CD1c-positive myeloid dendritic cell (primary cell): ENCODE data around the gene HDHD5.

ENCODE experiments used
- DNase-seq: peaks from one replicate; pipeline ENCODE4 v3.0.0-alpha.2; 2016; ENCODE audit errors: extremely low spot score

Gene HDHD5

GRCh38 chr22:17105143-17106129 lies 53.6 kb downstream of the HDHD5 start:
- DNase-seq, result no peak

GRCh38 chr22:17104336-17104935 lies 54.6 kb downstream of the HDHD5 start:
- no peak for DNase-seq

GRCh38 chr22:17103351-17103750 lies 55.7 kb downstream of the HDHD5 start:
- no peak for DNase-seq

- peak; percentile 82 for DNase-seq
Observed at GRCh38 chr22:17102297-17102667, 56.8 kb downstream of the HDHD5 start.

GRCh38 chr22:17101475-17102296 lies 57.4 kb downstream of the HDHD5 start:
- DNase-seq, result peak; percentile 88

- peak; percentile 47 for DNase-seq
Observed at GRCh38 chr22:17100621-17101020, 58.5 kb downstream of the HDHD5 start.

- DNase-seq, result peak; percentile 83
Observed at GRCh38 chr22:17098379-17098819, 60.7 kb downstream of the HDHD5 start.

- DNase-seq, result no peak
Observed at GRCh38 chr22:17097701-17098100, 61.4 kb downstream of the HDHD5 start.

GRCh38 chr22:17097062-17097461 lies 62.0 kb downstream of the HDHD5 start:
- DNase-seq, result no peak

- DNase-seq, result no peak
Observed at GRCh38 chr22:17096071-17096470, 63.0 kb downstream of the HDHD5 start.

- DNase-seq, result no peak
Observed at GRCh38 chr22:17095538-17095937, 63.5 kb downstream of the HDHD5 start.

GRCh38 chr22:17093081-17093480 lies 66.0 kb downstream of the HDHD5 start:
- no peak for DNase-seq

- DNase-seq, result no peak
Observed at GRCh38 chr22:17091851-17092250, 67.2 kb downstream of the HDHD5 start.

GRCh38 chr22:17090550-17090949 lies 68.5 kb downstream of the HDHD5 start:
- DNase-seq, result no peak
